ENCODE results near the gene RBKS. TPM values are rescaled to one million over a fixed set of nuclear protein-coding genes. Genes with fewer than 3 reads are reported as not detected.
"Not testable (repeated sequence)": the region's sequence is repeated elsewhere in the genome, so short reads cannot be mapped to it uniquely, and the experiment has no call there.

Gene RBKS
- polyA plus RNA-seq, 1 of the 3 experiments (the other 2 are of a cell fraction), result 7.4 TPM

- H3K4me2 ChIP-seq, result peak overlapping the region; percentile 8; the same call in 1 of the 2 replicates
- DNase-seq, result no peak
- ChIA-PET CTCF (interaction anchor here (0.6 kb wide), 1 partner anchor 63 kb away, joined by 3 read pairs; no protein-coding TSS in a partner anchor), POLR2A (no interaction called here)
- H2AFZ ChIP-seq (ENCODE audit: low read depth), result no peak overlapping the region
- peak overlapping the region in 1 of 2 experiments; percentile 54; a peak in 2 of 4 replicates for H3K27ac ChIP-seq (ENCODE audit: low read depth in 2 of 2, low read length in 1 of 2)
- H3K9me3 ChIP-seq, result peaks cover 7% of the 10 kb centered on the region; the same call in 1 of the 2 replicates
- no peaks in the 10 kb centered on the region for H3K27me3 ChIP-seq (ENCODE audit: insufficient read depth)
- 20% methylated on average over 2 of the region's 2 CpGs for WGBS (ENCODE audit: low lambda C conversion rate)
- no peaks in the 10 kb centered on the region for H3K9me2 ChIP-seq
- H4K20me1 ChIP-seq (ENCODE audit: insufficient read depth), result no peaks in the 10 kb centered on the region
- H3K79me2 ChIP-seq (ENCODE audit: insufficient read depth), result peaks cover 7% of the 10 kb centered on the region
- H3K9ac ChIP-seq, result 0 out of 2 replicates have a peak overlapping the region, but pooled peaks have one; percentile 10
- H3K4me1 ChIP-seq (ENCODE audit: control insufficient read depth in 1 of 2, insufficient read depth in 2 of 2, low read depth in 1 of 2, low read length in 1 of 2), result peaks cover 6 to 20% of the 10 kb centered on the region in 2 experiments; a peak in 3 of 4 replicates
- H3K4me3 ChIP-seq (ENCODE audit: low read depth in 2 of 2, low read length in 1 of 2), result no peak overlapping the region
- no peaks in the 10 kb centered on the region for H3K36me3 ChIP-seq (replicated peaks in 1 of 2; ENCODE audit: control insufficient read depth in 1 of 2, insufficient read depth in 2 of 2, low read length in 1 of 2)
- peaks cover 35% of the 10 kb centered on the region for H3F3A ChIP-seq (replicated peaks; ENCODE audit: insufficient read depth)
- TF ChIP-seq POLR2AphosphoS5 (IDR thresholded peaks at IDR 0.05; ENCODE audit: low read depth, low read length) (no peak), TAF1 (IDR thresholded peaks at IDR 0.05; ENCODE audit: borderline replicate concordance, low read depth, low read length) (no peak), RCOR1 (IDR thresholded peaks at IDR 0.05; ENCODE audit: low read length) (no peak), MXI1 (IDR thresholded peaks at IDR 0.05; ENCODE audit: low read depth, low read length) (no peak), RAD21 (IDR thresholded peaks at IDR 0.05; ENCODE audit: low read length) (no peak), MEF2A (IDR thresholded peaks at IDR 0.05; ENCODE audit: borderline replicate concordance, low read depth) (no peak), FOSL2 (IDR thresholded peaks at IDR 0.05; ENCODE audit: borderline replicate concordance, low read depth) (no peak), RFX5 (IDR thresholded peaks at IDR 0.05; ENCODE audit: low read length) (no peak), TEAD4 (IDR thresholded peaks at IDR 0.05; ENCODE audit: borderline replicate concordance, insufficient read depth) (no peak), RXRA (IDR thresholded peaks at IDR 0.05; ENCODE audit: borderline replicate concordance, low read depth) (no peak), FOXM1 (IDR thresholded peaks at IDR 0.05; ENCODE audit: low read depth) (no peak), SMC3 (IDR thresholded peaks at IDR 0.05; ENCODE audit: low read depth, low read length) (no peak), GABPA (IDR thresholded peaks at IDR 0.05; ENCODE audit: low read depth) (no peak), EP300 (IDR thresholded peaks at IDR 0.05; ENCODE audit: borderline replicate concordance in 1 of 2, low read depth in 1 of 2, low read length in 1 of 2) (no peak), SIN3A (IDR thresholded peaks at IDR 0.05; ENCODE audit: borderline replicate concordance, low read depth, low read length) (no peak), CHD2 (IDR thresholded peaks at IDR 0.05; ENCODE audit: low read length, partially characterized antibody) (no peak)
- TF ChIP-seq, protein P1, sequence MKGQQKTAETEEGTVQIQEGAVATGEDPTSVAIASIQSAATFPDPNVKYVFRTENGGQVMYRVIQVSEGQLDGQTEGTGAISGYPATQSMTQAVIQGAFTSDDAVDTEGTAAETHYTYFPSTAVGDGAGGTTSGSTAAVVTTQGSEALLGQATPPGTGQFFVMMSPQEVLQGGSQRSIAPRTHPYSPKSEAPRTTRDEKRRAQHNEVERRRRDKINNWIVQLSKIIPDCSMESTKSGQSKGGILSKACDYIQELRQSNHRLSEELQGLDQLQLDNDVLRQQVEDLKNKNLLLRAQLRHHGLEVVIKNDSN (IDR thresholded peaks at IDR 0.05; ENCODE audit: borderline replicate concordance, low read depth), result no peak
- TF ChIP-seq, protein P2, sequence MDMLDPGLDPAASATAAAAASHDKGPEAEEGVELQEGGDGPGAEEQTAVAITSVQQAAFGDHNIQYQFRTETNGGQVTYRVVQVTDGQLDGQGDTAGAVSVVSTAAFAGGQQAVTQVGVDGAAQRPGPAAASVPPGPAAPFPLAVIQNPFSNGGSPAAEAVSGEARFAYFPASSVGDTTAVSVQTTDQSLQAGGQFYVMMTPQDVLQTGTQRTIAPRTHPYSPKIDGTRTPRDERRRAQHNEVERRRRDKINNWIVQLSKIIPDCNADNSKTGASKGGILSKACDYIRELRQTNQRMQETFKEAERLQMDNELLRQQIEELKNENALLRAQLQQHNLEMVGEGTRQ (IDR thresholded peaks at IDR 0.05; ENCODE audit: borderline replicate concordance, low read depth, low read length), result no peak
Observed at GRCh38 chr2:27884601-27885000, 5.6 kb downstream of the RBKS start.

DNA sequence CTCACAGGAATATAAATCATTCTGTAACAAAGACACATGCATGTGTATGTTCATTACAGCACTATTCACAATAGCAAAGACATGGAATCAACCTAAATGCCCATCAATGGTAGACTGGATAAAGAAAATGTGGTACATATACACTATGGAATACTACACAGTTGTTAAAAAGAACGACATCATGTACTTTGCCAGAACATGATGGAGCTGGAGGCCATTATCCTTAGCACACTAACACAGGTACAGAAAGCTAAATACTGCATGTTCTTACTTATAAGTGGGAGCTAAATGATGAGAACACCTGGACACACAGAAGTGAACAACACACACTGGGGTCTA is 7.6 kb downstream of the RBKS start:
- H3K36me3 ChIP-seq (replicated peaks in 1 of 2; ENCODE audit: control insufficient read depth in 1 of 2, insufficient read depth in 2 of 2, low read length in 1 of 2); H3K27me3 ChIP-seq (ENCODE audit: insufficient read depth); H3K79me2 ChIP-seq (ENCODE audit: insufficient read depth); H3K9me3 ChIP-seq; H4K20me1 ChIP-seq (ENCODE audit: insufficient read depth); DNase-seq; H3K27ac ChIP-seq (ENCODE audit: low read depth in 2 of 2, low read length in 1 of 2); H3K9ac ChIP-seq; H3K4me3 ChIP-seq (ENCODE audit: low read depth in 2 of 2, low read length in 1 of 2); H3K9me2 ChIP-seq; H2AFZ ChIP-seq (ENCODE audit: low read depth); POLR2A ChIA-PET; H3K4me2 ChIP-seq: not testable (repeated sequence)
- CTCF ChIA-PET, result interaction anchor here (0.6 to 1.3 kb wide), 4 partner anchors 39 to 428 kb away, joined by 3 read pairs; no protein-coding TSS in a partner anchor
- WGBS (ENCODE audit: low lambda C conversion rate), result 56% methylated on average over 1 of the region's 1 CpG
- Histone ChIP-seq H3F3A (replicated peaks; ENCODE audit: insufficient read depth) (peaks cover 22% of the 10 kb centered on the region), H3K4me1 (ENCODE audit: control insufficient read depth in 1 of 2, insufficient read depth in 2 of 2, low read depth in 1 of 2, low read length in 1 of 2) (peaks cover 4 to 15% of the 10 kb centered on the region in 2 experiments; a peak in 3 of 4 replicates)

Data from SK-N-SH (cell line).